Skin epidermis (tissue), 12 donors: ENCODE data around the gene UBR7.
"Not testable (repeated sequence)": the region's sequence is repeated elsewhere in the genome, so short reads cannot be mapped to it uniquely, and the experiment has no call there.

Experiments used
- H3K27ac ChIP-seq, 21 experiments: fragments of 200-600 bp; sonication (generic) in 11 of 21; one replicate each; pipeline ENCODE4 v1.5.0; 2020; ENCODE audit warnings: mild to moderate bottlenecking in 3 of 21, inconsistent platforms in 2 of 21, moderate library complexity in 2 of 21
- H3K4me3 ChIP-seq, 7 experiments: fragments of 200-600 bp; sonication (generic) in 2 of 7; one replicate each; pipeline ENCODE4 v1.5.0; 2020; ENCODE audit warnings: inconsistent platforms in 2 of 7, mild to moderate bottlenecking in 2 of 7, moderate library complexity in 1 of 7

Gene UBR7

GRCh38 chr14:93186466-93186865 is 20.6 kb upstream of the UBR7 start:
- H3K4me3 ChIP-seq, result peak overlapping the region in 1 of 7 experiments; percentile 1
- H3K27ac ChIP-seq, result peak overlapping the region in 5 of 21 experiments; percentile 87 to 96 (median 94)

GRCh38 chr14:93186956-93187355 is 20.1 kb upstream of the UBR7 start:
- H3K4me3 ChIP-seq, result no peak overlapping the region
- H3K27ac ChIP-seq, result peak overlapping the region in 2 of 21 experiments; percentile 87 to 91

GRCh38 chr14:93195316-93195999 is 11.6 kb upstream of the UBR7 start:
- no peak overlapping the region for H3K4me3 ChIP-seq
- no peak overlapping the region for H3K27ac ChIP-seq

- Histone ChIP-seq H3K4me3 (no peak overlapping the region), H3K27ac (no peak overlapping the region)
These were observed 8.0 kb upstream of the UBR7 start for GRCh38 chr14:93199031-93199430.

GRCh38 chr14:93200553-93200952 is 6.5 kb upstream of the UBR7 start:
- Histone ChIP-seq H3K4me3 (no peak overlapping the region), H3K27ac (no peak overlapping the region)

GRCh38 chr14:93201155-93201704 is 5.8 kb upstream of the UBR7 start:
- Histone ChIP-seq H3K27ac (no peak overlapping the region), H3K4me3 (no peak overlapping the region)

- Histone ChIP-seq H3K4me3 (peak overlapping the region; percentile 69 to 99 (median 86)), H3K27ac (peak overlapping the region; percentile 54 to 95 (median 86))
These were observed 632 bp downstream of the UBR7 start for GRCh38 chr14:93207468-93208308.

GRCh38 chr14:93212432-93212831 is 5.4 kb downstream of the UBR7 start:
- no peak overlapping the region for H3K4me3 ChIP-seq
- no peak overlapping the region for H3K27ac ChIP-seq

- Histone ChIP-seq H3K4me3 (no peak overlapping the region), H3K27ac (no peak overlapping the region)
These were observed 7.5 kb downstream of the UBR7 start for GRCh38 chr14:93214598-93214997.

- no peak overlapping the region for H3K27ac ChIP-seq
- no peak overlapping the region for H3K4me3 ChIP-seq
These were observed 12.2 kb downstream of the UBR7 start for GRCh38 chr14:93219103-93219726.

GRCh38 chr14:93220509-93220908 is 13.5 kb downstream of the UBR7 start:
- Histone ChIP-seq H3K4me3 (no peak overlapping the region), H3K27ac (no peak overlapping the region)

GRCh38 chr14:93223565-93223964 is 16.5 kb downstream of the UBR7 start:
- Histone ChIP-seq H3K4me3 (no peak overlapping the region), H3K27ac (no peak overlapping the region)

GRCh38 chr14:93228550-93228949 is 21.5 kb downstream of the UBR7 start:
- Histone ChIP-seq H3K4me3 (no peak overlapping the region), H3K27ac (no peak overlapping the region)

GRCh38 chr14:93230539-93230938 is 23.5 kb downstream of the UBR7 start:
- Histone ChIP-seq H3K4me3 (no peak overlapping the region), H3K27ac (no peak overlapping the region)

GRCh38 chr14:93231129-93231979 is 24.3 kb downstream of the UBR7 start:
- H3K27ac ChIP-seq, result no peak overlapping the region
- peak overlapping the region; percentile 21 to 36 (median 25) for H3K4me3 ChIP-seq

- Histone ChIP-seq H3K27ac (no peak overlapping the region), H3K4me3 (peak overlapping the region in 1 of 7 experiments; percentile 36)
These were observed 25.1 kb downstream of the UBR7 start for GRCh38 chr14:93232159-93232558.

- H3K27ac ChIP-seq, H3K4me3 ChIP-seq: not testable (repeated sequence)
These were observed 26.0 kb downstream of the UBR7 start for GRCh38 chr14:93233078-93233477.

- H3K4me3 ChIP-seq, result no peak overlapping the region
- no peak overlapping the region for H3K27ac ChIP-seq
These were observed 27.7 kb downstream of the UBR7 start for GRCh38 chr14:93234798-93235197.

- Histone ChIP-seq H3K4me3 (no peak overlapping the region), H3K27ac (no peak overlapping the region)
These were observed 33.0 kb downstream of the UBR7 start for GRCh38 chr14:93239869-93240677.
